GM12892 (cell line): ENCODE data around the gene GALM.

ENCODE experiments used
- POLR2A ChIP-seq: IDR thresholded peaks from 2 replicates; pipeline ENCODE4 v1.6.1; 2011; ENCODE audit warnings: low read depth, low read length, control low read depth
- POLR2AphosphoS5 ChIP-seq: IDR thresholded peaks from 2 replicates; pipeline ENCODE4 v1.6.1; 2011; ENCODE audit warnings: low read depth, low read length, control low read depth
- TAF1 ChIP-seq: IDR thresholded peaks from 2 replicates; pipeline ENCODE4 v1.6.1; 2011; ENCODE audit warnings: low read depth, mild to moderate bottlenecking, control low read depth, low read length, borderline replicate concordance

DNA sequence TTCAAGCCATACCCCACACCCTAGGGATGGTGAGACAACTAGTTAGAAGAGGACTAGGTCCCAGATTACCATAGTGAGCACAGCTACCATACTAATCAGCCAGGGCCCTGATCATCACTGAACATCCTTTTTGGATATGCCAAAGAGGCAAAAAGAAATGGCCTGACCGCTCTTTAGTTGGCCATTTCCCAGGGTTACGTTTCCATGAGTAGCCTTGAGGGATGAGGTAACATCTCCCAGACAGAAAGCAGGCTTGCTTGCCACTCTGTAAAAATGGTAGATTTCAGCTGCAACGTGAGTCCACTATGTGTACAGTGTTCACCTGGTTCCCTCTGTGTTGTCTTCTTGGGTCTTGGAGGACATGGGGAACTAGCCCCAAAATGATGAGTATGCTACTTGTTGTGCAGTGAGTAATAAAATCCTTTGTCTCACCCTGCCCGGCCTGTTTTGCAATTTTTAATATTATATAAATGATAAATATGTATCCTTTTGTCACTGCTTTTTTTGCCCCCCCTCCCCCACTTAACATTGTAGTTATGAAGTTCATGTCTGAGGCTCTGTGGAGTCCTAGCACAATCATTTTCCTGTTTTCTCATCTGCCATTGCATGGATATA is 8.9 kb upstream of the GALM start:
- TF ChIP-seq POLR2AphosphoS5 (no peak), POLR2A (no peak), TAF1 (no peak)
